Measurements from ENCODE around the gene RNASE8.
"Not testable (repeated sequence)": the region's sequence is repeated elsewhere in the genome, so short reads cannot be mapped to it uniquely, and the experiment has no call there.

RNASE8 gene, protein sequence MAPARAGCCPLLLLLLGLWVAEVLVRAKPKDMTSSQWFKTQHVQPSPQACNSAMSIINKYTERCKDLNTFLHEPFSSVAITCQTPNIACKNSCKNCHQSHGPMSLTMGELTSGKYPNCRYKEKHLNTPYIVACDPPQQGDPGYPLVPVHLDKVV

DNA sequence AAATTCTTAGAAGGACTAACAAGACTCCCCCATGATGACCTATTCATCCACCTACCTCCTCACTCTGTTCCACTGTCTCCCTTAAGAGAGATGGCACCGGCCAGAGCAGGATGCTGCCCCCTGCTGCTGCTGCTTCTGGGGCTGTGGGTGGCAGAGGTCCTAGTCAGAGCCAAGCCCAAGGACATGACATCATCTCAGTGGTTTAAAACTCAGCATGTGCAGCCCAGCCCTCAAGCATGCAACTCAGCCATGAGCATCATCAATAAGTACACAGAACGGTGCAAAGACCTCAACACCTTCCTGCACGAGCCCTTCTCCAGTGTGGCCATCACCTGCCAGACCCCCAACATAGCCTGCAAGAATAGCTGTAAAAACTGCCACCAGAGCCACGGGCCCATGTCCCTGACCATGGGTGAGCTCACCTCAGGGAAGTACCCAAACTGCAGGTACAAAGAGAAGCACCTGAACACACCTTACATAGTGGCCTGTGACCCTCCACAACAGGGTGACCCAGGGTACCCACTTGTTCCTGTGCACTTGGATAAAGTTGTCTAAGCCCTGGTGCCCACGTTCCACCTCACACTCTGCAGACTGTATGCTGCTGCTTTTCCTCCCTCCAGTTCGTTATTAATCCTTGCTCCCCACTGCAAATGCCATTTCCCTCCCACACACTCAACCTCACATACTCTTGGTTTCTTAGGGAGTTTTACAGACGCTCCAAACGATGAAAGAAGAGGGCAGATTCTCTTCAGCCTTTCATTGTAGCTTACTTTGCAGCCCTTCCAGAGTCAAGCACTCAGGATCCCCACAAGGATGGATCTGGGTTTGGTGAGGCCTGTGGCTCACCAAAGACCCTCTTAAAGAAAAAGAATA lies at the start of gene RNASE8:
Gene RNASE8, plus strand, starts transcription at position 20 of the 873 bp plus-strand sequence. Its CDS starts 71 bp downstream, at position 91.
- H3K9me3 ChIP-seq, result no peaks in the 10 kb centered on the region
- no peak for DNase-seq
- TF ChIP-seq, protein P1, sequence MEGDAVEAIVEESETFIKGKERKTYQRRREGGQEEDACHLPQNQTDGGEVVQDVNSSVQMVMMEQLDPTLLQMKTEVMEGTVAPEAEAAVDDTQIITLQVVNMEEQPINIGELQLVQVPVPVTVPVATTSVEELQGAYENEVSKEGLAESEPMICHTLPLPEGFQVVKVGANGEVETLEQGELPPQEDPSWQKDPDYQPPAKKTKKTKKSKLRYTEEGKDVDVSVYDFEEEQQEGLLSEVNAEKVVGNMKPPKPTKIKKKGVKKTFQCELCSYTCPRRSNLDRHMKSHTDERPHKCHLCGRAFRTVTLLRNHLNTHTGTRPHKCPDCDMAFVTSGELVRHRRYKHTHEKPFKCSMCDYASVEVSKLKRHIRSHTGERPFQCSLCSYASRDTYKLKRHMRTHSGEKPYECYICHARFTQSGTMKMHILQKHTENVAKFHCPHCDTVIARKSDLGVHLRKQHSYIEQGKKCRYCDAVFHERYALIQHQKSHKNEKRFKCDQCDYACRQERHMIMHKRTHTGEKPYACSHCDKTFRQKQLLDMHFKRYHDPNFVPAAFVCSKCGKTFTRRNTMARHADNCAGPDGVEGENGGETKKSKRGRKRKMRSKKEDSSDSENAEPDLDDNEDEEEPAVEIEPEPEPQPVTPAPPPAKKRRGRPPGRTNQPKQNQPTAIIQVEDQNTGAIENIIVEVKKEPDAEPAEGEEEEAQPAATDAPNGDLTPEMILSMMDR (IDR thresholded peaks at IDR 0.05), result no peak
- no peaks in the 10 kb centered on the region for H3K27me3 ChIP-seq
- no peak within 1 kb of the TSS for H3K27ac ChIP-seq
- H3K36me3 ChIP-seq, result no peaks in the 10 kb centered on the region
- no peaks in the 10 kb centered on the region for H3K4me1 ChIP-seq
- intact Hi-C loops (cut with DNase I; ENCODE audit: low total_unique reads), result no loop called here
- H3K4me3 ChIP-seq, result no peak within 1 kb of the TSS

DNA sequence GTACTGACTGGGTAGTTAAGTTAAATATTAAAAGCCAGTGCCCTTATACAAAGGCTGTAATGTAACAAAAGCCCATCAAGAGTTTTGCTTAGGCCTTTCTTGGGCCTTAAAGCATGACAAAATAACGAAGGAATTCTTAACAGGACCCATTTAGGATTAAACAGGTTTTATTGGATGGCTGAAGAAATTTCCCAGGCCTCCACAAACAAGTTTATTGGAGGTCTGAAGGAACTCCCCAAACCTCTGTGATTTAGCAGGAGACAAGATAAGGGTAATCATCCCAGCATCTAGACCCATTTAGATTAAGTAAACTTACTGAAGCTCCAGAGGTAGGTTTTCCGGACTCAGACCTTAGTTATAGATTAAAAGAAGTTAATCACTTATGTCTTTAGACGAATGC lies 47.9 kb upstream of the RNASE8 start:
- DNase-seq; intact Hi-C loops (cut with DNase I; ENCODE audit: low total_unique reads); H3K27me3 ChIP-seq; H3K4me1 ChIP-seq; H3K9me3 ChIP-seq; H3K4me3 ChIP-seq; H3K27ac ChIP-seq; H3K36me3 ChIP-seq: not testable (repeated sequence)

DNA sequence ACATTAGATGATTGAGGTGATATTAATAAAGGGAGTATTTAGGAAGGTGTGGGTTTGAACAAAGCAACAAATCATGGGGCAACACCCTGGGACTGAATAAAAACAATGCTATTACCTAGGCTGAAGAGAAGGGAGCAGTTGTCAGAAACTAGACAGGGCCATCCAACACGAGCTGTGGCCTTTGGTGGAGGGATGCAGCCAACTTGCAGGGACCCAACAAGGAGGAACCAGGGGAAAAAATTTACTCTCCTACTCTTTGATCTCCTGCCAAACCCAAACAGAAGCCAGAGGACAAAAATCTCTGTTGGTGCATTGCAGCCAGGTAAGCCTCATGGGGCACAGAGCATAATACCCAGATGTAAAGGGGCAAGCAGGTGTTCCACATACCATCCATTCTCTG lies 46.5 kb upstream of the RNASE8 start:
- H3K27ac ChIP-seq, result no peak overlapping the region
- H3K9me3 ChIP-seq, result no peaks in the 10 kb centered on the region
- intact Hi-C loops (cut with DNase I; ENCODE audit: low total_unique reads), result no loop called here
- H3K36me3 ChIP-seq, result no peaks in the 10 kb centered on the region
- H3K4me3 ChIP-seq, result no peak overlapping the region
- H3K27me3 ChIP-seq, result no peaks in the 10 kb centered on the region
- DNase-seq, result no peak
- H3K4me1 ChIP-seq, result peaks cover 0 to 6% (median 0%) of the 10 kb centered on the region in 4 donors
- TF ChIP-seq, protein P1 (IDR thresholded peaks at IDR 0.05), result no peak

DNA sequence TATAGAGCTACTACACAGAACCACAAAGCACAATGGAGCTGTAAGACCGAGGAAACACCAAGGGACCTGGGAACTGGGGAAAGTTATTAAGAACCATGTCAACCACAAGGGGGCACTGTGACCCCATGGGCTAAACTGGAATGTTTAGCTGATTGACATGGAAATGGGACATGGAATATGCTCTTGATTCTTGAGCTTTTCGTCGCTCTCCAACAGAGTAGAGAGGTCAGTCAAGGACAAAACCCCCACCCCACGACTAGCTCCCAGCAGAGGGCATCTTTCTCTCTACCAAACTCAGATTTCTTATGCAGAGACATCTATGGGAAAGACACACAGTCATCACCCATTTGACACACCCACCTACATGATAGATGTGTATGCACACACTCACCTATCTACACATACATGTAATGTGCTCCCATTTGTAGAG lies 42.8 kb upstream of the RNASE8 start:
- peaks cover 0 to 6% (median 0%) of the 10 kb centered on the region in 4 donors for H3K4me1 ChIP-seq
- H3K9me3 ChIP-seq, result no peaks in the 10 kb centered on the region
- no peak overlapping the region for H3K27ac ChIP-seq
- H3K27me3 ChIP-seq, result no peaks in the 10 kb centered on the region
- intact Hi-C loops (cut with DNase I; ENCODE audit: low total_unique reads), result loop anchor here (2.0 kb wide), 1 partner anchor 26 kb away; no protein-coding TSS in a partner anchor
- DNase-seq, result peak; percentile 85 to 88
- TF ChIP-seq, protein P1 (IDR thresholded peaks at IDR 0.05), result peak; percentile 93 to 97
- peaks cover 11 to 35% (median 31%) of the 10 kb centered on the region in 3 donors for H3K36me3 ChIP-seq
- no peak overlapping the region for H3K4me3 ChIP-seq

DNA sequence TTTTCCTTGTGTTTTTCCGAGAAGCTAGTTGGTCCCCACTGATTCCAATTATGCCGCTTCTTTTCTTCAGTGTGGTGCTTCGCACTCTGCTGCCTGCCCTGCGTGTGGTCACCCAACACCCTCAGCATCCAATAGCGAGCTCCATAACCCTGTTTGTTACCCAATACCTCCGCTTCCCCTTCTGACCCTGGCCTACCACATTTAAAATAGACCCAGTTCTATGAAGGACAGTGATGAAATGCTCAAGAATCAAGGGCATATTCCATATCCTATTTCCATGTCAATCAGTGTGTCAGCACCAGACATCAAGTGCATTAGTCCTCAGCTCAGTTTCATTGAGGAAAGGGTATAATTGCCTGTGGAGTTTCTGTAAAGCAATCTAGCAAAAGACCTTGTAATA lies 42.3 kb upstream of the RNASE8 start:
- Histone ChIP-seq H3K36me3 (peaks cover 13 to 41% (median 32%) of the 10 kb centered on the region in 3 donors), H3K27ac (no peak overlapping the region), H3K4me1 (peaks cover 0 to 6% (median 0%) of the 10 kb centered on the region in 4 donors), H3K4me3 (no peak overlapping the region), H3K27me3 (no peaks in the 10 kb centered on the region), H3K9me3 (no peaks in the 10 kb centered on the region)
- DNase-seq, result no peak
- intact Hi-C loops (cut with DNase I; ENCODE audit: low total_unique reads), result loop anchor here (2.0 kb wide), 1 partner anchor 25 kb away; no protein-coding TSS in a partner anchor
- TF ChIP-seq, protein P1 (IDR thresholded peaks at IDR 0.05), result no peak
